Endothelial cell of umbilical vein (primary cell): ENCODE measurements around the gene KIAA1755. TPM values are rescaled to one million over a fixed set of nuclear protein-coding genes. Genes with fewer than 3 reads are reported as not detected.

Source experiments
- BruUV-seq: library from RNA; stranded (reverse); fragments of 400-500 nt; replicated peaks from 2 replicates; lab custom pipeline; 2021; lab: Mats Ljungman, UMichigan
- CTCF ChIA-PET: fragments of 300-600, 350-600 bp; sonication (Branson Sonifier 250); formaldehyde crosslinking; loops from one replicate; lab custom pipeline; 2021; ENCODE audit warnings: antibody characterized with exemption, inconsistent platforms; lab: Charles Lee
- POLR2A ChIA-PET: fragments of 300-600, 350-600 bp; sonication (Branson Sonifier 250); formaldehyde crosslinking; loops from one replicate; lab custom pipeline; 2021; ENCODE audit warnings: antibody characterized with exemption, inconsistent platforms; lab: Charles Lee
- DNase-seq: peaks from one replicate; pipeline ENCODE4 v3.0.0-alpha.2; 2011; ENCODE audit warnings: low read depth, low spot score
- FAIRE-seq: peaks from 2 replicates; lab custom pipeline; 2011; peaks lifted over from hg19 to GRCh38; lab: Jason Lieb, UNC
- H2AFZ ChIP-seq: 2 replicates; pipeline ENCODE4 v1.6.0; 2012; ENCODE audit warnings: low read depth, low read length, control low read depth, inconsistent platforms
- H3K27ac ChIP-seq: 2 replicates; pipeline ENCODE4 v1.5.1; 2011; ENCODE audit warnings: low read depth, mild to moderate bottlenecking, control low read depth, low read length, moderate library complexity; ENCODE audit not compliant: insufficient read depth
- H3K27me3 ChIP-seq, 2 experiments: 2 replicates each; pipeline versions ENCODE4 v1.6.0 to v1.6.1; 2011; ENCODE audit warnings: low read length in 2 of 2, mixed read lengths in 1 of 2; ENCODE audit not compliant: control insufficient read depth in 2 of 2, insufficient read depth in 2 of 2
- H3K36me3 ChIP-seq, 2 experiments: 2 replicates in 1 of 2; 3 replicates in 1 of 2; pipeline ENCODE4 v1.5.1; 2011; ENCODE audit warnings: low read length in 2 of 2, mild to moderate bottlenecking in 1 of 2, moderate library complexity in 1 of 2; ENCODE audit not compliant: control insufficient read depth in 2 of 2, insufficient read depth in 2 of 2; ENCODE audit errors: extremely low read depth in 1 of 2
- H3K4me1 ChIP-seq: 3 replicates; pipeline ENCODE4 v1.5.1; 2011; ENCODE audit warnings: mild to moderate bottlenecking, low read length; ENCODE audit not compliant: control insufficient read depth, insufficient read depth; ENCODE audit errors: extremely low read depth
- H3K4me2 ChIP-seq: 2 replicates; pipeline ENCODE4 v1.6.1; 2011; ENCODE audit warnings: low read length, control low read depth, mixed read lengths; ENCODE audit not compliant: insufficient read depth
- H3K4me3 ChIP-seq, 3 experiments: fragments of 200-600 bp in 1 of 3; sonication (generic), shearing (Covaris generic) in 1 of 3; replicated peaks in 1 of 3; 2 replicates each; pipeline ENCODE4 v1.5.1; 2011 to 2016; ENCODE audit warnings: control low read depth in 3 of 3, low read length in 3 of 3, mild to moderate bottlenecking in 2 of 3, inconsistent platforms in 1 of 3, low read depth in 1 of 3, moderate library complexity in 1 of 3; ENCODE audit not compliant: insufficient read depth in 1 of 3
- H3K79me2 ChIP-seq: 2 replicates; pipeline ENCODE4 v1.6.0; 2012; ENCODE audit warnings: low read length, inconsistent platforms; ENCODE audit not compliant: control insufficient read depth, insufficient read depth
- H3K9ac ChIP-seq: replicated peaks from 2 replicates; pipeline ENCODE3; 2011; ENCODE audit warnings: low read length, control low read depth; ENCODE audit not compliant: insufficient read depth; ENCODE audit errors: extremely low read depth
- H3K9me1 ChIP-seq: replicated peaks from 3 replicates; pipeline ENCODE4 v1.6.0; 2011; ENCODE audit warnings: mild to moderate bottlenecking, low read length; ENCODE audit not compliant: control insufficient read depth, insufficient read depth; ENCODE audit errors: extremely low read depth
- H3K9me3 ChIP-seq: replicated peaks from 2 replicates; pipeline ENCODE4 v1.5.1; 2012; ENCODE audit warnings: low read length, inconsistent platforms; ENCODE audit not compliant: control insufficient read depth, insufficient read depth
- H4K20me1 ChIP-seq: replicated peaks from 2 replicates; pipeline ENCODE3; 2011; ENCODE audit warnings: mild to moderate bottlenecking, low read length; ENCODE audit not compliant: control insufficient read depth, insufficient read depth; ENCODE audit errors: extremely low read depth
- CTCF ChIP-seq, 2 donors: IDR thresholded peaks; 1 replicate in 1 of 2; 2 replicates in 1 of 2; pipeline ENCODE4 v1.5.1; 2011; ENCODE audit warnings: low read length in 2 of 2, mild to moderate bottlenecking in 2 of 2, moderate library complexity in 2 of 2, control low read depth in 1 of 2, inconsistent platforms in 1 of 2, low read depth in 1 of 2; ENCODE audit not compliant: insufficient read depth in 1 of 2; ENCODE audit errors: extremely low read depth in 1 of 2
- EZH2 ChIP-seq: IDR thresholded peaks from 2 replicates; pipeline ENCODE4 v1.6.1; 2012; ENCODE audit warnings: borderline replicate concordance, low read depth, mild to moderate bottlenecking, moderate library complexity, low read length, inconsistent platforms; ENCODE audit not compliant: severe bottlenecking
- FOS ChIP-seq: IDR thresholded peaks from 2 replicates; pipeline ENCODE4 v1.6.1; 2011; ENCODE audit warnings: mild to moderate bottlenecking, low read length, moderate library complexity, borderline replicate concordance; ENCODE audit not compliant: insufficient read depth
- GATA2 ChIP-seq: IDR thresholded peaks from 2 replicates; pipeline ENCODE4 v1.7.0; 2011; ENCODE audit warnings: low read depth, mild to moderate bottlenecking, moderate library complexity, mixed read lengths, low read length; ENCODE audit not compliant: insufficient read length, insufficient read depth
- JUN ChIP-seq: IDR thresholded peaks from 2 replicates; pipeline ENCODE4 v1.6.1; 2011; ENCODE audit warnings: borderline replicate concordance, low read depth; ENCODE audit not compliant: insufficient read length, insufficient read depth
- MAX ChIP-seq: IDR thresholded peaks from 2 replicates; pipeline ENCODE4 v1.6.1; 2011; ENCODE audit not compliant: insufficient read depth, insufficient read length
- MYC ChIP-seq: IDR thresholded peaks from one replicate; pipeline ENCODE4 v1.6.1; 2011; ENCODE audit warnings: mild to moderate bottlenecking, low read depth, low read length
- POLR2A ChIP-seq: IDR thresholded peaks from 2 replicates; pipeline ENCODE4 v1.6.1; 2012; ENCODE audit warnings: low read depth, mild to moderate bottlenecking, control low read depth, low read length
- POLR2AphosphoS5 ChIP-seq: IDR thresholded peaks from 2 replicates; pipeline ENCODE4 v1.6.1; 2012; ENCODE audit warnings: low read depth, mild to moderate bottlenecking, control low read depth, low read length, moderate library complexity; ENCODE audit not compliant: insufficient read depth
- dilution Hi-C: fragments of 300-500 bp; cut with MboI; formaldehyde crosslinking; loops from one replicate; pipeline ENCODE4 v1.15.0; 2019; ENCODE audit warnings: low sequenced_read_pairs; ENCODE audit not compliant: extremely low pct_ligation_motif_present
- intact Hi-C: fragments of 100-400 bp; cut with micrococcal nuclease; formaldehyde crosslinking; loops from one replicate; pipeline ENCODE4 v1.10.0; 2022
- polyA plus RNA-seq, 4 experiments: library from polyadenylated mRNA; depleted of rRNA in 3 of 4; stranded (reverse) in 3 of 4; unstranded in 1 of 4; fragments of >200 nt; gene quantifications; 2 replicates each; pipeline versions ENCODE4 v1.2.1 to v1.2.3, GENCODE V29; 2011 to 2012; ENCODE audit warnings: missing spikeins in 1 of 4
- total RNA-seq: library from RNA; stranded (reverse); gene quantifications from 2 replicates; pipeline ENCODE4 v1.2.3, GENCODE V29; 2021

Gene KIAA1755
- total and polyA plus RNA-seq, 2 donors (not counting 3 experiments of a cell fraction or from before 2014, with no cell fraction given), result 0.36 to 0.51 TPM

GRCh38 chr20:38295811-38296210 is 35.3 kb upstream of the KIAA1755 start:
- H3K9me3 ChIP-seq, result no peaks in the 10 kb centered on the region
- DNase-seq, result no peak
- FAIRE-seq, result no peak
- no peak overlapping the region for H3K4me2 ChIP-seq
- H3K9ac ChIP-seq, result no peak overlapping the region
- dilution Hi-C loops, result no loop called here
- H3K4me3 ChIP-seq, result no peak overlapping the region
- ChIA-PET CTCF (interaction anchor here (1.2 to 1.6 kb wide), 2 partner anchors 9 to 113 kb away, joined by 3 read pairs; no protein-coding TSS in a partner anchor), POLR2A (no interaction called here)
- BruUV-seq, result no TSS peak
- H3K27me3 ChIP-seq, result no peaks in the 10 kb centered on the region
- H3K4me1 ChIP-seq, result no peaks in the 10 kb centered on the region
- H3K9me1 ChIP-seq, result no peaks in the 10 kb centered on the region
- H3K36me3 ChIP-seq, result no peaks in the 10 kb centered on the region
- no peaks in the 10 kb centered on the region for H3K79me2 ChIP-seq
- intact Hi-C loops, result no loop called here
- H4K20me1 ChIP-seq, result no peaks in the 10 kb centered on the region
- H3K27ac ChIP-seq, result no peak overlapping the region
- TF ChIP-seq FOS (no peak), CTCF (IDR thresholded peaks at IDR 0.05; ENCODE audit: extremely low read depth in 1 of 2, insufficient read depth in 1 of 2, low read depth in 1 of 2, low read length in 2 of 2) (no peak), EZH2 (no peak), GATA2 (no peak), MYC (no peak), POLR2A (no peak), JUN (no peak), POLR2AphosphoS5 (no peak), MAX (no peak)
- H2AFZ ChIP-seq, result no peak overlapping the region
